ENCODE measurements around the gene TLR1.

GRCh38 chr4:38747629-38748028 is 57.0 kb downstream of the TLR1 start:
- TF ChIP-seq CTCF (IDR thresholded peaks at IDR 0.05): no peak
- no peak for TF ChIP-seq POLR2A (IDR thresholded peaks at IDR 0.05)
